ENCODE results near the gene XCR1. TPM values are rescaled to one million over a fixed set of nuclear protein-coding genes. Genes with fewer than 3 reads are reported as not detected.

XCR1 gene
- total and polyA plus RNA-seq, 10 donors = 0.06 to 7.3 (median 1.5) TPM

DNA sequence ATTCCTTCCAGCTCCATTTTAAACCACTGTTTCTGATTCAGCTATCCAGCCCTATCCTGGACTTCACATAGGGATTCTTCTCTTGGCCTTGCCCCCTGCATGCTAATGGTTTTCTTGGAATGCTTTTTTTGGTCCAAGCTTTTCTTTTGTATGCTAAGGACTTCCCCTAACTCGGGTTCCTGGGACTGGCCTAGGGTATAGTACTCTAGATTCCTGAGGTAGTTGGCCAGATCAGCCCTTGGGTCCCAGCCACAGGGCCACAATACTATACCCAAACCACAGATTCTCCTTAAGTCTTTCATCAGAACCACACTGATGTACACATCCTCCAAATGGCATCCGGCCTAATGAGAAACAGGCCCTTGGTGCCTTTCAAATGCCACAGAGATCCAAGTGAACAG, 34.5 kb downstream of the XCR1 start:
- peak in 1 of 3 donors; percentile 62 for TF ChIP-seq POLR2AphosphoS5 (IDR thresholded peaks at IDR 0.05)
- TF ChIP-seq, protein P1, sequence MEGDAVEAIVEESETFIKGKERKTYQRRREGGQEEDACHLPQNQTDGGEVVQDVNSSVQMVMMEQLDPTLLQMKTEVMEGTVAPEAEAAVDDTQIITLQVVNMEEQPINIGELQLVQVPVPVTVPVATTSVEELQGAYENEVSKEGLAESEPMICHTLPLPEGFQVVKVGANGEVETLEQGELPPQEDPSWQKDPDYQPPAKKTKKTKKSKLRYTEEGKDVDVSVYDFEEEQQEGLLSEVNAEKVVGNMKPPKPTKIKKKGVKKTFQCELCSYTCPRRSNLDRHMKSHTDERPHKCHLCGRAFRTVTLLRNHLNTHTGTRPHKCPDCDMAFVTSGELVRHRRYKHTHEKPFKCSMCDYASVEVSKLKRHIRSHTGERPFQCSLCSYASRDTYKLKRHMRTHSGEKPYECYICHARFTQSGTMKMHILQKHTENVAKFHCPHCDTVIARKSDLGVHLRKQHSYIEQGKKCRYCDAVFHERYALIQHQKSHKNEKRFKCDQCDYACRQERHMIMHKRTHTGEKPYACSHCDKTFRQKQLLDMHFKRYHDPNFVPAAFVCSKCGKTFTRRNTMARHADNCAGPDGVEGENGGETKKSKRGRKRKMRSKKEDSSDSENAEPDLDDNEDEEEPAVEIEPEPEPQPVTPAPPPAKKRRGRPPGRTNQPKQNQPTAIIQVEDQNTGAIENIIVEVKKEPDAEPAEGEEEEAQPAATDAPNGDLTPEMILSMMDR (IDR thresholded peaks at IDR 0.05 in 8 of 11, conservative IDR thresholded peaks at IDR 0.05 in 3 of 11) = no peak
- no peak for TF ChIP-seq POLR2A (IDR thresholded peaks at IDR 0.05)
- 33 to 67% (median 53%) methylated on average over 2 of the region's 2 CpGs for WGBS, 5 donors
- H3K36me3 ChIP-seq = peaks cover 0 to 5% (median 0%) of the 10 kb centered on the region in 6 donors
- no peaks in the 10 kb centered on the region for H3K9me3 ChIP-seq
- H3K27me3 ChIP-seq (replicated peaks in 1 of 7) = no peaks in the 10 kb centered on the region
- intact Hi-C loops (cut with DNase I; ENCODE audit: low total_unique reads) = no loop called here
- H3K27ac ChIP-seq = peak overlapping the region in 7 of 8 donors; percentile 23 to 98 (median 95)
- no peak for DNase-seq
- H3K4me1 ChIP-seq = peaks cover 42 to 83% (median 66%) of the 10 kb centered on the region in 6 donors
- no peak overlapping the region for H3K4me3 ChIP-seq

DNA sequence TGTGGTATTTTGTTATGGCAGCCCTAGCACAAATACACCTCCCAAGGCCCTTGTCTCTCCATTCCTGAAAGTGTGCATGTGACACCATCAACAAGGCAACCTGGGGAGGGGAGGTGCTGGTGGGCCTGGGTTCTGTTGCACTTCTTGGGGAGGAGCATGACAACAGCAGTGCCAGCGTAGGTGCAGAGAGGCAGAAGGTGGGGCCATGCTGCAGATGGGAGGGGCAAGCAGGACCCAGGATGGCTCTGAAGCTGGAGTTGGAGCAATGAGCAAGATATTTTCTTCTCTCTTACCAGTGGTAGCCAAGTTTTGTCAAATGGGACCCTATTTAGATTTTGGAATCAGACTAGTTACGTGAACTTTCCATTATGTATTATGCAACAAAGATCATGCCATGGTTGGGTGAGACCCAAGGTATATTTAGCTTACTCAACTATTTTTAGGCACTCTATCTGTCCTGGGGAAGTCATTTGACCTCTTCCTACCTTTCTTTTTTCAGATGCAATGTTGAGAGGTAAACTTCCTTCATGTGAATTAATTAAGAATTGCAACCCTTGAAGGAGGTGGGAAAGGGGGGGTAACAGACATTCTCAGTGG, 35.1 kb downstream of the XCR1 start:
- Histone ChIP-seq H3K27me3 (replicated peaks in 1 of 7) (no peaks in the 10 kb centered on the region), H3K4me1 (peaks cover 46 to 89% (median 72%) of the 10 kb centered on the region in 6 donors), H3K4me3 (no peak overlapping the region), H3K9me3 (no peaks in the 10 kb centered on the region), H3K36me3 (peaks cover 0 to 5% (median 0%) of the 10 kb centered on the region in 6 donors), H3K27ac (peak overlapping the region in 5 of 8 donors; percentile 23 to 98 (median 96))
- 56 to 78% (median 72%) methylated on average over 2 of the region's 2 CpGs for WGBS, 5 donors
- no peak for DNase-seq
- intact Hi-C loops (cut with DNase I; ENCODE audit: low total_unique reads) = no loop called here
- TF ChIP-seq POLR2A (IDR thresholded peaks at IDR 0.05) = no peak
- TF ChIP-seq POLR2AphosphoS5 (IDR thresholded peaks at IDR 0.05) = no peak
- TF ChIP-seq, protein P1 (IDR thresholded peaks at IDR 0.05 in 8 of 11, conservative IDR thresholded peaks at IDR 0.05 in 3 of 11) = no peak

GRCh38 chr3:45991341-45991740, 35.9 kb downstream of the XCR1 start:
- no peak overlapping the region for H3K4me3 ChIP-seq
- no peaks in the 10 kb centered on the region for H3K27me3 ChIP-seq (replicated peaks in 1 of 7)
- peaks cover 45 to 94% (median 73%) of the 10 kb centered on the region in 6 donors for H3K4me1 ChIP-seq
- DNase-seq = no peak
- intact Hi-C loops (cut with DNase I; ENCODE audit: low total_unique reads) = no loop called here
- 52 to 73% (median 62%) methylated on average over 6 of the region's 6 CpGs for WGBS, 5 donors
- peak overlapping the region in 4 of 8 donors; percentile 95 to 98 (median 96) for H3K27ac ChIP-seq
- no peak for TF ChIP-seq POLR2A (IDR thresholded peaks at IDR 0.05)
- TF ChIP-seq, protein P1 (IDR thresholded peaks at IDR 0.05 in 8 of 11, conservative IDR thresholded peaks at IDR 0.05 in 3 of 11) = no peak
- TF ChIP-seq POLR2AphosphoS5 (IDR thresholded peaks at IDR 0.05) = peak in 1 of 3 donors; percentile 6
- no peaks in the 10 kb centered on the region for H3K9me3 ChIP-seq
- H3K36me3 ChIP-seq = peaks cover 0 to 5% (median 0%) of the 10 kb centered on the region in 6 donors

DNA sequence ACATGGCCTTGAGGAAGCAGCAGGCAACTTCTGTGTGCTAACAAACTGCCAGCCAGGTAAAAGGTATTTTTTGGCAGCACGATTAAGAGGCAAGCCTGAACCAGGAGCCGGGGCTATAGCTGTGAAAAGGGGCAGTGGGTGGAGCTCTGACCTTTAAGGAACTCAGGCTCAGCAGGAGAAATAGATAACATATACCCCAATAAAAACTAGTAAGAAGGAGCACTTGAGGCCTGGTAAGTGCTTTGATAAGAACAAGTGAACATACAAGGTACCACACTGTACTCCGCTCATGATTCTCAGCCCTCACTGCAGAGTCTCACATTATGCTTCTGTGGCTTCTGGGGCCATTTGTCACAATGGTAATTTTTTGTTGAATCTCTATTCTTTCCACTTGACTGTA, 37.1 kb downstream of the XCR1 start:
- Histone ChIP-seq H3K36me3 (peaks cover 0 to 14% (median 0%) of the 10 kb centered on the region in 6 donors), H3K4me3 (no peak overlapping the region), H3K27ac (peak overlapping the region in 3 of 8 donors; percentile 46 to 64 (median 51)), H3K9me3 (no peaks in the 10 kb centered on the region), H3K27me3 (replicated peaks in 1 of 7) (no peaks in the 10 kb centered on the region), H3K4me1 (peaks cover 39 to 98% (median 68%) of the 10 kb centered on the region in 6 donors)
- intact Hi-C loops (cut with DNase I; ENCODE audit: low total_unique reads) = no loop called here
- DNase-seq = no peak
- no peak for TF ChIP-seq POLR2A (IDR thresholded peaks at IDR 0.05)
- no peak for TF ChIP-seq POLR2AphosphoS5 (IDR thresholded peaks at IDR 0.05)
- TF ChIP-seq, protein P1 (IDR thresholded peaks at IDR 0.05 in 8 of 11, conservative IDR thresholded peaks at IDR 0.05 in 3 of 11) = no peak
- 59 to 90% (median 73%) methylated on average over 3 of the region's 3 CpGs for WGBS, 5 donors
